Measurements from ENCODE around the gene CFDP1.

CFDP1 gene

GRCh38 chr16:75479421-75479990 is 46.2 kb upstream of the CFDP1 start:
- peaks cover 0 to 5% of the 10 kb centered on the region in 2 experiments; a peak in 1 of 3 replicates for H3K36me3 ChIP-seq (ENCODE audit: control insufficient read depth in 2 of 2, insufficient read depth in 1 of 2, low read length in 2 of 2)
- CTCF ChIA-PET = no interaction called here

GRCh38 chr16:75478480-75479345 is 45.4 kb upstream of the CFDP1 start:
- Histone ChIP-seq H3K36me3 (ENCODE audit: control insufficient read depth in 2 of 2, insufficient read depth in 1 of 2, low read length in 2 of 2) (peaks cover 0 to 5% of the 10 kb centered on the region in 2 experiments; a peak in 1 of 3 replicates), H3K9me3 (ENCODE audit: control insufficient read depth, insufficient read depth, low read depth, low read length) (no peaks in the 10 kb centered on the region), H3K4me1 (ENCODE audit: control insufficient read depth, insufficient read depth, low read length) (no peaks in the 10 kb centered on the region), H3K4me3 (ENCODE audit: low read depth, low read length) (no peak overlapping the region), H3K27ac (ENCODE audit: extremely low read depth, low read depth, low read length) (no peak overlapping the region)
- CTCF ChIA-PET = no interaction called here
- TF ChIP-seq ZNF658 (tag by site-specific recombination; IDR thresholded peaks at IDR 0.05) (no peak), ZNF610 (tag by site-specific recombination; IDR thresholded peaks at IDR 0.05; ENCODE audit: borderline replicate concordance) (no peak), ZNF792 (tag by site-specific recombination; IDR thresholded peaks at IDR 0.05) (no peak)
- POLR2A ChIA-PET = interaction anchor here (0.5 kb wide), 1 partner anchor 9 kb away, joined by 4 read pairs; no protein-coding TSS in a partner anchor

More at GRCh38 chr16:75479421-75479990, 46.2 kb upstream of the CFDP1 start:
- Histone ChIP-seq H3K4me3 (ENCODE audit: low read depth, low read length) (no peak overlapping the region), H3K27ac (ENCODE audit: extremely low read depth, low read depth, low read length) (no peak overlapping the region), H3K4me1 (ENCODE audit: control insufficient read depth, insufficient read depth, low read length) (no peaks in the 10 kb centered on the region), H3K9me3 (ENCODE audit: control insufficient read depth, insufficient read depth, low read depth, low read length) (no peaks in the 10 kb centered on the region)
- TF ChIP-seq KLF7 (tag by site-specific recombination; IDR thresholded peaks at IDR 0.05; ENCODE audit: borderline replicate concordance) (no peak), ZNF473 (tag by site-specific recombination; IDR thresholded peaks at IDR 0.05) (no peak), SP3 (tag by site-specific recombination; IDR thresholded peaks at IDR 0.05) (no peak)
- POLR2A ChIA-PET = no interaction called here

- TF ChIP-seq ZNF169 (tag by site-specific recombination; IDR thresholded peaks at IDR 0.05) (no peak), OSR2 (tag by site-specific recombination; IDR thresholded peaks at IDR 0.05) (no peak), ZFP69B (tag by site-specific recombination; IDR thresholded peaks at IDR 0.05) (no peak), ZNF514 (tag by site-specific recombination; IDR thresholded peaks at IDR 0.05) (no peak), ZBTB21 (tag by site-specific recombination; IDR thresholded peaks at IDR 0.05) (no peak), ZNF707 (tag by site-specific recombination; IDR thresholded peaks at IDR 0.05) (no peak), ZBTB48 (tag by site-specific recombination; IDR thresholded peaks at IDR 0.05) (0 out of 2 replicates have a peak, but pooled peaks have one; percentile 14), ZBTB17 (tag by site-specific recombination; IDR thresholded peaks at IDR 0.05) (peak; percentile 49), ZBTB44 (tag by site-specific recombination; IDR thresholded peaks at IDR 0.05) (no peak), EGR2 (tag by site-specific recombination; IDR thresholded peaks at IDR 0.05; ENCODE audit: low read depth) (peak; percentile 39; the same call in 1 of the 2 replicates), ZIC2 (tag by site-specific recombination; IDR thresholded peaks at IDR 0.05) (peak; percentile 45), ZNF501 (tag by site-specific recombination; IDR thresholded peaks at IDR 0.05) (no peak)
- TF ChIP-seq, protein P1, sequence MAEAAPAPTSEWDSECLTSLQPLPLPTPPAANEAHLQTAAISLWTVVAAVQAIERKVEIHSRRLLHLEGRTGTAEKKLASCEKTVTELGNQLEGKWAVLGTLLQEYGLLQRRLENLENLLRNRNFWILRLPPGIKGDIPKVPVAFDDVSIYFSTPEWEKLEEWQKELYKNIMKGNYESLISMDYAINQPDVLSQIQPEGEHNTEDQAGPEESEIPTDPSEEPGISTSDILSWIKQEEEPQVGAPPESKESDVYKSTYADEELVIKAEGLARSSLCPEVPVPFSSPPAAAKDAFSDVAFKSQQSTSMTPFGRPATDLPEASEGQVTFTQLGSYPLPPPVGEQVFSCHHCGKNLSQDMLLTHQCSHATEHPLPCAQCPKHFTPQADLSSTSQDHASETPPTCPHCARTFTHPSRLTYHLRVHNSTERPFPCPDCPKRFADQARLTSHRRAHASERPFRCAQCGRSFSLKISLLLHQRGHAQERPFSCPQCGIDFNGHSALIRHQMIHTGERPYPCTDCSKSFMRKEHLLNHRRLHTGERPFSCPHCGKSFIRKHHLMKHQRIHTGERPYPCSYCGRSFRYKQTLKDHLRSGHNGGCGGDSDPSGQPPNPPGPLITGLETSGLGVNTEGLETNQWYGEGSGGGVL (tag by site-specific recombination; IDR thresholded peaks at IDR 0.05) = peak; percentile 88
- TF ChIP-seq, protein P2, sequence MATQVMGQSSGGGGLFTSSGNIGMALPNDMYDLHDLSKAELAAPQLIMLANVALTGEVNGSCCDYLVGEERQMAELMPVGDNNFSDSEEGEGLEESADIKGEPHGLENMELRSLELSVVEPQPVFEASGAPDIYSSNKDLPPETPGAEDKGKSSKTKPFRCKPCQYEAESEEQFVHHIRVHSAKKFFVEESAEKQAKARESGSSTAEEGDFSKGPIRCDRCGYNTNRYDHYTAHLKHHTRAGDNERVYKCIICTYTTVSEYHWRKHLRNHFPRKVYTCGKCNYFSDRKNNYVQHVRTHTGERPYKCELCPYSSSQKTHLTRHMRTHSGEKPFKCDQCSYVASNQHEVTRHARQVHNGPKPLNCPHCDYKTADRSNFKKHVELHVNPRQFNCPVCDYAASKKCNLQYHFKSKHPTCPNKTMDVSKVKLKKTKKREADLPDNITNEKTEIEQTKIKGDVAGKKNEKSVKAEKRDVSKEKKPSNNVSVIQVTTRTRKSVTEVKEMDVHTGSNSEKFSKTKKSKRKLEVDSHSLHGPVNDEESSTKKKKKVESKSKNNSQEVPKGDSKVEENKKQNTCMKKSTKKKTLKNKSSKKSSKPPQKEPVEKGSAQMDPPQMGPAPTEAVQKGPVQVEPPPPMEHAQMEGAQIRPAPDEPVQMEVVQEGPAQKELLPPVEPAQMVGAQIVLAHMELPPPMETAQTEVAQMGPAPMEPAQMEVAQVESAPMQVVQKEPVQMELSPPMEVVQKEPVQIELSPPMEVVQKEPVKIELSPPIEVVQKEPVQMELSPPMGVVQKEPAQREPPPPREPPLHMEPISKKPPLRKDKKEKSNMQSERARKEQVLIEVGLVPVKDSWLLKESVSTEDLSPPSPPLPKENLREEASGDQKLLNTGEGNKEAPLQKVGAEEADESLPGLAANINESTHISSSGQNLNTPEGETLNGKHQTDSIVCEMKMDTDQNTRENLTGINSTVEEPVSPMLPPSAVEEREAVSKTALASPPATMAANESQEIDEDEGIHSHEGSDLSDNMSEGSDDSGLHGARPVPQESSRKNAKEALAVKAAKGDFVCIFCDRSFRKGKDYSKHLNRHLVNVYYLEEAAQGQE (tag by site-specific recombination; IDR thresholded peaks at IDR 0.05) = no peak
- ChIA-PET POLR2A (interaction anchor here (0.5 to 1.1 kb wide), 3 partner anchors 8 to 592 kb away, joined by 4 to 6 read pairs (median 5); no protein-coding TSS in a partner anchor), CTCF (interaction anchor here (1.2 to 2.1 kb wide), 3 partner anchors 13 to 110 kb away, joined by 3 to 9 read pairs (median 9); no protein-coding TSS in a partner anchor)
- Histone ChIP-seq H3K36me3 (ENCODE audit: control insufficient read depth in 2 of 2, insufficient read depth in 1 of 2, low read length in 2 of 2) (peaks cover 0 to 5% of the 10 kb centered on the region in 2 experiments; a peak in 1 of 3 replicates), H3K27ac (ENCODE audit: extremely low read depth, low read depth, low read length) (no peak overlapping the region), H3K9me3 (ENCODE audit: control insufficient read depth, insufficient read depth, low read depth, low read length) (no peaks in the 10 kb centered on the region), H3K4me1 (ENCODE audit: control insufficient read depth, insufficient read depth, low read length) (no peaks in the 10 kb centered on the region), H3K4me3 (ENCODE audit: low read depth, low read length) (no peak overlapping the region)
These were observed 44.6 kb upstream of the CFDP1 start for GRCh38 chr16:75477680-75478473.
